GM13977 (cell line): ENCODE results near the gene MAP1LC3B2.

Experiments
- DNase-seq: peaks from one replicate; pipeline ENCODE4 v3.0.0; 2012; ENCODE audit warnings: low spot score
- in situ Hi-C: fragments of 300-500 bp; cut with MboI; formaldehyde crosslinking; loops from one replicate; pipeline ENCODE4 v1.12.0; 2022; ENCODE audit warnings: low sequenced_read_pairs, low pct_unique_long_range_greater_than_20kb, mixed read lengths, inconsistent platforms; ENCODE audit not compliant: unreplicated experiment
- TF ChIP-seq, protein P1 (sequence below): IDR thresholded peaks from 2 replicates; pipeline ENCODE4 v1.5.1; 2012; ENCODE audit warnings: mild to moderate bottlenecking, control low read depth; ENCODE audit not compliant: insufficient read depth; ENCODE audit errors: extremely low read depth, missing control alignments

Gene MAP1LC3B2

DNA sequence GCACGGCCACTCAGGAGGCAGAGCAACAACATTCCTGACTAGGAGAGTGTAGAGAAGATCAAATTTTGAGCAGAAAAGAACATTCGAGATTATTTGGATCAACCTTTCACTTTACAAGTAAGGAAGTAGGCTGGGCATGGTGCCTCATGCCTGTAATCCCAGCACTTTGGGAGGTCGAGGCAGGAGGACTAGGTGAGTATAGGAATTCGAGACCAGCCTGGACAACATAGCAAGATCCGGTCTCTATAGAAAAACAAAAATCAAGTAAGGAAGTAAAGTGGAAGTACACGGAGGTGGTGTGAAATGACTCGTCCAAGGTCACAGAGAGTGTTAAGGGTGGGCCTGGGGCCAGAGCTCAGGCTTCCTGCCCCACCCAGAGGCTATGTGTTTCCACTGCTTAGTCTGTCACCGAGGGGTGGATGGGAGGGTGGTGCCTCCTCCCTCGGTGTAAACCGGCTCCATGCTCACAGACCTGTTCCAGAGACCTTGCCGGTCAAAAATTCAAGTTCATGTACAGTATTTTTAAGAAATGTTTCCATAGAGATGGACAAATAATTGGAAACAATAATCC is 51.9 kb downstream of the MAP1LC3B2 start:
- TF ChIP-seq, protein P1, sequence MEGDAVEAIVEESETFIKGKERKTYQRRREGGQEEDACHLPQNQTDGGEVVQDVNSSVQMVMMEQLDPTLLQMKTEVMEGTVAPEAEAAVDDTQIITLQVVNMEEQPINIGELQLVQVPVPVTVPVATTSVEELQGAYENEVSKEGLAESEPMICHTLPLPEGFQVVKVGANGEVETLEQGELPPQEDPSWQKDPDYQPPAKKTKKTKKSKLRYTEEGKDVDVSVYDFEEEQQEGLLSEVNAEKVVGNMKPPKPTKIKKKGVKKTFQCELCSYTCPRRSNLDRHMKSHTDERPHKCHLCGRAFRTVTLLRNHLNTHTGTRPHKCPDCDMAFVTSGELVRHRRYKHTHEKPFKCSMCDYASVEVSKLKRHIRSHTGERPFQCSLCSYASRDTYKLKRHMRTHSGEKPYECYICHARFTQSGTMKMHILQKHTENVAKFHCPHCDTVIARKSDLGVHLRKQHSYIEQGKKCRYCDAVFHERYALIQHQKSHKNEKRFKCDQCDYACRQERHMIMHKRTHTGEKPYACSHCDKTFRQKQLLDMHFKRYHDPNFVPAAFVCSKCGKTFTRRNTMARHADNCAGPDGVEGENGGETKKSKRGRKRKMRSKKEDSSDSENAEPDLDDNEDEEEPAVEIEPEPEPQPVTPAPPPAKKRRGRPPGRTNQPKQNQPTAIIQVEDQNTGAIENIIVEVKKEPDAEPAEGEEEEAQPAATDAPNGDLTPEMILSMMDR = no peak
- in situ Hi-C loops = loop anchor here (25.0 kb wide), 1 partner anchor 624 kb away; no protein-coding TSS in a partner anchor
- DNase-seq = no peak

DNA sequence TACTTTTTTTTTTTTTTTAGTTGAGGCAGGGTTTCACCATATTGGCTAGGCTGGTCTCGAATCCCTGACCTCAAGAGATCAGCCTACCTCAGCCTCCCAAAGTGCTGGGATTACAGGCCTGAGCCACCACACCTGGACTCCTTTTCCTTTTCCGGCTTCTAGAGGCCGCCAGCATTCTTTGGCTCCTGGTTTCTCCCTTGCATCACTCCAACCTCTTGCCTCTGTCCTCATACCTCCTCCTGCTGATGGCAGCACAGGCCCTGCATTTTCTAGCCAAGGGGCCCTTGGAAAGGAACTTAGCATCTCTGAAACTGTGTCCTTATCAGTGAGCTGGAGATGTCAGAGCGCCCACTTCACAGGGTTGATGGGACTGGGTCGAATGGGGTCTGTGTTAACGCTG is 53.3 kb downstream of the MAP1LC3B2 start:
- TF ChIP-seq, protein P1 = no peak
- in situ Hi-C loops = loop anchor here (25.0 kb wide), 1 partner anchor 625 kb away; no protein-coding TSS in a partner anchor
- DNase-seq = no peak

GRCh38 chr12:116613256-116613655 is 54.1 kb downstream of the MAP1LC3B2 start:
- in situ Hi-C loops = loop anchor here (25.0 kb wide), 1 partner anchor 626 kb away; no protein-coding TSS in a partner anchor
- no peak for DNase-seq

DNA sequence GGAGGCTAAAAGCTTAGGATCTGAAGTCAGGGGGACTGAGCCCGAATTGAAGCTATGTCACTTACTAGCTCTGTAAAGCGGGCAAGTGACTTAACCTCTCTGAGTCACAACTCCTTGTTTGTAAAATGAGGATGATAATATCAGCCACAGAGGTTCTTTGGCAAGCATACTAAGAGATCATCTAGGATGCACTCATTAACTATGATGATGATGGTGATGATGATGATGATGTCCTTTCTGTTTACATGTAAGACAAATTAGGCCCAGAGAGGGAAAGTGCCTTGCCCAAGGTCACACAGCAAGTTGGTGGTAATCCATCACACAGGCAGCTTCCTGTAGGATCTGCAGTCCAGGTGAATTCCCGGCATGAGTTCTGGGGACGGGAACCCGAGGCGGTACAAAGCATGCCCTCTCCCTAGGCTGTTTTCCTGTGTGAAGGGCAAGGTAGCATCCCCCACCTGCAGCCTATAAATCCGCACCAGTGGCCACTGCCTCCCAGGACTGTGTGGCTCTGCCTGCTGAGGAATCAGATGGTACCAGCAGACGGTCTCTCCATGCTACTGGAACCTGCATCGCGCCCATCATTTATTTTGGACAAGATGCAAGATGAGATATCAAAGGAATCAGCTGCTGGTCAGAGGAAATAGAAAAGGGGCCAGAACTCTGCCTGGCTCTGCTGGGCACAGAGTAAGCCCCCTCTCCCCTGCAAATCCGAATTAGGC is 55.2 kb downstream of the MAP1LC3B2 start:
- TF ChIP-seq, protein P1 = no peak
- in situ Hi-C loops = loop anchor here (25.0 kb wide), 1 partner anchor 627 kb away; no protein-coding TSS in a partner anchor
- DNase-seq = no peak

More at GRCh38 chr12:116613256-116613655, 54.1 kb downstream of the MAP1LC3B2 start:
- TF ChIP-seq, protein P1 = no peak

- DNase-seq = no peak
- in situ Hi-C loops = loop anchor here (25.0 kb wide), 1 partner anchor 628 kb away; no protein-coding TSS in a partner anchor
- TF ChIP-seq, protein P1 = no peak
Observed at GRCh38 chr12:116615141-116615861, 56.1 kb downstream of the MAP1LC3B2 start.

DNA sequence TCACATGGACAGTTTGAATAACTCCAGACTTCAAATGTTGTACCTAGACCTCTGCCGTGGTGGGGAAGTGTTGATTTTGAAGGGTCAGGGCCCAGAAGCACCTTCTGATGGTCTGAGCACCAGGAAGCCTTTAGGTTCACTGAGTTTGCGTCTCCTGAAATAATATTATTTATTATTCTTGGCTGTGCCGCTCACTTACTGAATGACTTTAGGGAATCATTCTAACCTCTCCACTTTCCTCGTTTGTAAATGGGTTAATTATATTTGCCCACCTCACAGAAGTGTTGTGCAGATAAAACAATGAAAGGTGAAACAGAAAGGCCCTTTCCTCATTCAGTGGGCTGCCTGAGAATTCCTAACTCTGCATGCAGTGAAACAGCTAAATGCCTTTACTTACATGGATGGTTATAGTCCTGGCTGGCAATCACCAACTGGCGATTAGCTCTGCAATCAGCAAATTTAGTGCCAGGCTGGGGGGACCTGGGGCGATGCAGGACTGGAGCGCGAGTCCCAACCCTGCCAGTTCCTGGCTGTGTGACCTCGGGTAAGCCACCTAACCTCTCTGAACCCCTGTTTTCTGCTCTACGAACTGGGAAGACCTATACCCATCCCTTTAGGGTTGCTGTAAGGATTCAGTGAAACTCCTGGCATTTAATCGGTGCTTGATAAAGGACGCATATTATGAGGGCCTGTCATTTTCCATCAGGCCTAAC is 57.5 kb downstream of the MAP1LC3B2 start:
- DNase-seq = no peak
- TF ChIP-seq, protein P1 = no peak
- in situ Hi-C loops = loop anchor here (25.0 kb wide), 1 partner anchor 629 kb away; no protein-coding TSS in a partner anchor
